Activated T-helper 2 cell treated with anti-CD3 and anti-CD28 coated beads, Interferon-gamma antibody, Interleukin-2, Interleukin-4, amounts not matched to agents 10 μg/mL and 5 μg/mL and 100 μg/mL, durations not matched to agents 14 hours and 24 hours and 36 hours (primary cell): ENCODE data around the gene FAM204A. TPM values are rescaled to one million over a fixed set of nuclear protein-coding genes. Genes with fewer than 3 reads are reported as not detected.

Experiments
- DNase-seq: peaks from one replicate; pipeline ENCODE4 v3.0.0; 2021; ENCODE audit warnings: low spot score
- H3K27ac Mint-ChIP-seq: one replicate; pipeline ENCODE4 v1.8.0; 2021; ENCODE audit warnings: mixed read lengths
- H3K27me3 Mint-ChIP-seq: one replicate; pipeline ENCODE4 v1.8.0; 2021; ENCODE audit warnings: low read depth, mixed read lengths
- H3K36me3 Mint-ChIP-seq: one replicate; pipeline ENCODE4 v1.8.0; 2021; ENCODE audit warnings: low read depth, mixed read lengths
- H3K4me1 Mint-ChIP-seq: one replicate; pipeline ENCODE4 v1.8.0; 2021; ENCODE audit warnings: low read depth, mixed read lengths
- H3K4me3 Mint-ChIP-seq: one replicate; pipeline ENCODE4 v1.8.0; 2021; ENCODE audit warnings: low read depth, mild to moderate bottlenecking, moderate library complexity, mixed read lengths
- H3K9me3 Mint-ChIP-seq: one replicate; pipeline ENCODE4 v1.8.0; 2021; ENCODE audit warnings: mixed read lengths
- intact Hi-C: fragments of 100-400 bp; cut with micrococcal nuclease; formaldehyde crosslinking; loops from one replicate; pipeline ENCODE4 v1.15.1; 2023
- total RNA-seq: library from RNA; stranded (reverse); gene quantifications from 2 replicates; pipeline ENCODE4 v1.2.3, GENCODE V29; 2022

FAM204A gene
- total RNA-seq, 1 donor from 2014 or later, result 55.6 TPM

DNA sequence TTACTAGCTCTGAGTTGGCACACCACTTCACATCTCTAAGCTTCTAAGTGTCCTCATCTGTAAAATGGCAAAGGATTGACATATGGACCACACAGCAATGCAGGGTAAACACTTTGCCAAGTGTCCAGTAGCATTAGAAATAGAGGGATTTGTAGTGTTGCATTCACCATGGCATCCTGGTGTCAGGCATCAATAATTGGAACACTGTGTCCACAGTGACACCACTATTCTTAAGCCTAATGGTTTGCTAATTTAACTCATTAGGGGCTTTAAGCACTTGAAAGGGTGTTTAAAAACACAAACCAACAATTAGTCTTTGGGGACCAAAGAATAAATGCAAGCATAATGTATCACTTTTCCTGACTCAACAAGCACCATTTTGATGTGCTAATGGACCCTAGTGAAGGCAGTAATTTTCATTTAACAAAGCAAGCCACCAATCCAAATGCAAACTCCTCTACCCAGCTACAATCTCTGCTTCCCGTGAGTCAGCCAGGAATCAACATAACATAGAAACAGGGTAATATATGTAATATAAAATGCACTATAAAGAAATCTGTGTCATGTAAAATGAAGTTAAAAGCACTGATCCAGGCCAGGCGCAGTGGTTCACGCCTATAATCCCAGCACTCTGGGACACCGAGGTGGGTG, 75.9 kb downstream of the FAM204A start:
- Mint-ChIP-seq H3K9me3 (no peaks in the 10 kb centered on the region), H3K27me3 (peaks cover 11% of the 10 kb centered on the region)

DNA sequence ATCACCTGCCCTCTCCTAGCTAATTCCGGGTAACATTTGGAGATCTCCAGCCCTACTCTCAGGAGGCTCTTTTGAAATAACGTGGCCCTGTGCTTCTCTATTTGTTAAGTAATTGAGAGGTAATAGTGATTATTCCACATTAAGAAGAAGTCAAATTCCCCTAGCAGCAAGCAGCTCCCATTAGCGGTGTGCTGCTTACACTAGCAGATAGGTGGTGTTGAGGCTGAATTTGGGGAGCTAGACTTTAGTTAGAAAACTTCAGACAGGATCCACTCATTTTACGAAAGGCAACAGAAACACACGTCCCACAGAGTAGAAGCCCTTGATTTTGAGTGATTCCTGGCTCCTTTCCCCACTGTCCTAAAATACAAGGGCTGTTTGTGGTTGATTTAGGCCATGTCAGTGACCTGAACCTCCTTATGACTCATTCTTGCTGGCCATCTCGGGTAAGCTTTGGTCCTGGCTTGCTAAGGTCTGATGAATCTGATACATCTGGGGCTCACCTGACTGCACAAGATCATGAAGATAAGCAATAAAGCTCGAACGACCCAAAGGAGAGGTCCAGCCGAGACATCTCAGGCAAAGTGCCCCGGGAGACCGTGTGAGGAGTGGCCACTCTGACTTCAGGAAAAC, 77.2 kb downstream of the FAM204A start:
- H3K4me3 Mint-ChIP-seq, result no peak overlapping the region
- no peaks in the 10 kb centered on the region for H3K36me3 Mint-ChIP-seq
- intact Hi-C loops, result no loop called here
- H3K27ac Mint-ChIP-seq, result no peak overlapping the region
- no peak for DNase-seq
- no peaks in the 10 kb centered on the region for H3K4me1 Mint-ChIP-seq
- no peaks in the 10 kb centered on the region for H3K9me3 Mint-ChIP-seq
- H3K27me3 Mint-ChIP-seq, result peaks cover 8% of the 10 kb centered on the region

More for the DNA sequence above, 75.9 kb downstream of the FAM204A start:
- intact Hi-C loops, result no loop called here
- H3K4me3 Mint-ChIP-seq, result no peak overlapping the region
- no peaks in the 10 kb centered on the region for H3K4me1 Mint-ChIP-seq
- H3K36me3 Mint-ChIP-seq, result no peaks in the 10 kb centered on the region
- no peak for DNase-seq
- H3K27ac Mint-ChIP-seq, result no peak overlapping the region

DNA sequence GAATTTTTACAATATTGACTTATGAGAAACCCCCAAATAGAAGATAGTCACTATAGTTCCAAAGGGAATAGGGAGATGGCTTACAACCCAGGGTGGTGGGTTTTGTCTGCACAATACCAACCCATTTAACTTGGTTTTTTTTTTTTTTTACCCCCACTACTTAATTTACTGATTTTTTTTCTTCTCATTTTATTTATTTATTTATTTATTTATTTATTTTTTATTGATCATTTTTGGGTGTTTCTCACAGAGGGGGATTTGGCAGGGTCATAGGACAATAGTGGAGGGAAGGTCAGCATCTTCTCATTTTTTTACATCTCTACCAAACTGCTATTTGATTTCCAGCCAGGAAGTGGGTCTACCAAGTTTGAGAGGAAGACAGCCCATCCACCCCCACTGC, 77.9 kb downstream of the FAM204A start:
- intact Hi-C loops, result no loop called here
- H3K9me3 Mint-ChIP-seq, result no peaks in the 10 kb centered on the region
- H3K27ac Mint-ChIP-seq, result no peak overlapping the region
- H3K36me3 Mint-ChIP-seq, result no peaks in the 10 kb centered on the region
- DNase-seq, result no peak
- no peaks in the 10 kb centered on the region for H3K4me1 Mint-ChIP-seq
- no peak overlapping the region for H3K4me3 Mint-ChIP-seq
- H3K27me3 Mint-ChIP-seq, result peaks cover 8% of the 10 kb centered on the region

DNA sequence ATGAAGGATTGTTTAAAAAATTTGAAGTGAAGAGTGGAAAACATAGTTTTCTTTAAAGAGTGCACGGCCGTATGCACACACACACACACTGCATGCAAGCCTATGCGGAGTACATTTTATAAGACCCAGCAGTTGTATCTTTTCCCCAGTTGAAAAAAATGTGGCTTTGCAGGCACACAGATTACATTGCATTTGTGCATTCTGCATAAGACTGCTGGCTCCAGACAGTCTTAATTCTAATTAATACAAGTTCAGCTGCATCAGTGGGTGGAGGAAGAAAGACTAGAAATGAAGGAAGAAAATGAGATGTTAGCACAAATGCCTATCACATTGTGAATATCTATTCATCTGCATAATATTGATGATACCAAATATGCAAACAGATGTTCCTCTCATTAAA, 79.6 kb downstream of the FAM204A start:
- H3K4me1 Mint-ChIP-seq, result no peaks in the 10 kb centered on the region
- no peaks in the 10 kb centered on the region for H3K9me3 Mint-ChIP-seq

DNA sequence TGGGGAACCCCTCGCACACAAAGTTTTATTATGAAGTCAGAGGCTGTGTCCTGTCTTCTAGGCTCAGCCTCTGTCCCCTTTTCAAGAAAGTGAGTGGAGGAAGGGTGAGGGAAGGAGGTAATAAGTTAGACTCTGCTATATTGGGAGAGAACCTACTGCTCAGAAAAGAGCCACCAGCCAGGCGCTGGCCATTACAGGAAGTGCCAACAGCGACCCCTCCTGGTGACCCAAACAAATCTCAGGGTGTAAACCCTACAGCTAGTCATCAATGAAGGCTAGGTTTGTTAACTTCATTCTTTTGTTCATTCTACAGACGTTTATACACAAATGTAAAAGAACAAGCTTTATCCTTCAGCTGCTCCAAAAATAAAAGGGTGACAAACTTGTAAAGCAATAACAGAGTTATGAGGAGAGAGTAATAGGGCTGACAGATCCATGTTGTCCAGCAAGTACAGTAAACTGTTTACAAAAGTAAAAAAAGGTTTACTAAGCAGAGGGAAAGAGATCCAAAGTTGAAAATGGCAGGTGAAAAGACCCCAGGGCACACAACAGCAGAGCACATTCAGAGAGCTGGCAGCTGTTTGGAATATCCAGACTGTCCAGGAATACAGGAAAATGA, 82.7 kb downstream of the FAM204A start:
- no peak for DNase-seq
- H3K9me3 Mint-ChIP-seq, result no peaks in the 10 kb centered on the region
- intact Hi-C loops, result no loop called here
- H3K4me3 Mint-ChIP-seq, result no peak overlapping the region
- no peaks in the 10 kb centered on the region for H3K4me1 Mint-ChIP-seq
- H3K27ac Mint-ChIP-seq, result no peak overlapping the region
- no peaks in the 10 kb centered on the region for H3K36me3 Mint-ChIP-seq
- H3K27me3 Mint-ChIP-seq, result peaks cover 28% of the 10 kb centered on the region

More for the DNA sequence above, 79.6 kb downstream of the FAM204A start:
- no peak for DNase-seq
- H3K4me3 Mint-ChIP-seq, result no peak overlapping the region
- no peak overlapping the region for H3K27ac Mint-ChIP-seq
- no peaks in the 10 kb centered on the region for H3K36me3 Mint-ChIP-seq
- intact Hi-C loops, result no loop called here
- H3K27me3 Mint-ChIP-seq, result peaks cover 17% of the 10 kb centered on the region

DNA sequence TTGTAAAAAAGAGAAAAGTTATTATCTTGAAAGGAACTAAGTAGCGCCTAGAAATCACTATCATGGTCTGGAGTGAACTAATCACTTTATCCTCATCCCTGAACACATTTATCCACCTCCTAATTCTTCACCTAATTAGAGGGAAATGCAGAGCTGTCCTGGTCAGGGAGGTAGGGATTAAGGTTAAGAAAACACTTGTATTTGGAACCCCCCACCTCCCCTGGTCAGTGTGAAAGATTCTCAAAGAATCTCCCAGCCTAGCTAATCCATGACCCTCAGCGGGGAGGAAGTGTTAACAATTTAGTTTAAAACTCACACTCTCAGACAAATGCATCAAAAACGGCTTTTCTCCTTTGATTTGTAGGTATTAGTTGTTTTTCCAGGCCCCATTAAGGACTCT, 83.8 kb downstream of the FAM204A start:
- intact Hi-C loops, result no loop called here
- Mint-ChIP-seq H3K27ac (no peak overlapping the region), H3K27me3 (peaks cover 28% of the 10 kb centered on the region), H3K9me3 (no peaks in the 10 kb centered on the region), H3K4me3 (no peak overlapping the region), H3K36me3 (no peaks in the 10 kb centered on the region), H3K4me1 (no peaks in the 10 kb centered on the region)
- DNase-seq, result no peak

DNA sequence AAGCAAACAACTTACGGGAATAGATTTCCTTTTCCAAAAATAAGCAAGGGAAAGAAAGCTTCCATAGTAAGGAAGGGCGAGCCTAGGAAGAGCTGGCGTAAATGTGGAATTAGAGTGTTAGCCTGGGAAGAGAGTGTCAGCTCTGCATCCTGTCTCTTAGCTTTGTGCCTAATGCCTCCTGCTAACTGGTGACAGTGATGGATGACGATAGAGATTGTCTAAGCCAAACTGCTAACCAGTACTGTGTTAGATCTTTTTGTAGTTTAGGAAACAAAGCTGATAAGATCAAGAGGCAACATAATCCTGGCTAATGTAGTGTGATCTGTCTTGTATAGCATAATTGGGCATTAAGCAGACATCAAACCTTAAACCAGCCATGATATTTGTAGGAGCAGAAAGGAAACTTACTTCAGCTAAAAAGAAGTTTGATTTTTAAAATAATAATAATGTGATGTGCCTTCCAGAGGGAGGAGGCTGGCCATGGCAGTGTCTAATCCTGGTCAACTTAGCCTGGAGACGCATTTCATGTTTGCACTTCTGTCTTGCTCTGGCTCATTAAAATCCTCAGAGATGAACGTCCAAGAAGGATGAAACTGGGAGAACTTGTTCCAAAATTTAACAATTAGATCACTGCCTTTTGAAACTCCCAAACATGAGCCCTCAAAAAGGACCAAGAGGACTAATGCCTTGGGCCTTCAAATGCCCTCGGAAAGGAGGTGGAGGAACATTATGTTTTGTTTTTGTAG, 85.1 kb downstream of the FAM204A start:
- Mint-ChIP-seq H3K9me3 (no peaks in the 10 kb centered on the region), H3K36me3 (no peaks in the 10 kb centered on the region), H3K4me1 (no peaks in the 10 kb centered on the region), H3K4me3 (no peak overlapping the region), H3K27me3 (peaks cover 22% of the 10 kb centered on the region), H3K27ac (no peak overlapping the region)
- DNase-seq, result no peak
- intact Hi-C loops, result no loop called here

DNA sequence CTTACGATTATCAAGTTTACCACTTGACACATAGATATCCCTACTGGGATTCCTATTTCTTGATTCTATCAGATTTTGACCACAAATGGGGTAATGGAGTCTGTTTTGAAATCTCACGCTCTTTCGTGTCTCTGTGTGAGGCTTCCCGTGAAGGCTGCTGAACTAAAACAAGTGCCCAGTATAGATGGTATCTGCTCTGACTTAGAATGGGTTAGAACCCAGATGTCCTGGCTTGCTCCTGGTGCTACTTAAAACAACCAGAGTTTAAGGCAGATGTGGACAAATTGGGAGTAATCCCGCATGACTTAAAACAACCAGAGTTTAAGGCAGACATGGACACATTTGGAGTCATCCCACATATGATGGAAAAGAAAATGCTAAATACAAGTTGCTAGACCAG, 85.9 kb downstream of the FAM204A start:
- H3K4me1 Mint-ChIP-seq, result no peaks in the 10 kb centered on the region
- peaks cover 22% of the 10 kb centered on the region for H3K27me3 Mint-ChIP-seq

DNA sequence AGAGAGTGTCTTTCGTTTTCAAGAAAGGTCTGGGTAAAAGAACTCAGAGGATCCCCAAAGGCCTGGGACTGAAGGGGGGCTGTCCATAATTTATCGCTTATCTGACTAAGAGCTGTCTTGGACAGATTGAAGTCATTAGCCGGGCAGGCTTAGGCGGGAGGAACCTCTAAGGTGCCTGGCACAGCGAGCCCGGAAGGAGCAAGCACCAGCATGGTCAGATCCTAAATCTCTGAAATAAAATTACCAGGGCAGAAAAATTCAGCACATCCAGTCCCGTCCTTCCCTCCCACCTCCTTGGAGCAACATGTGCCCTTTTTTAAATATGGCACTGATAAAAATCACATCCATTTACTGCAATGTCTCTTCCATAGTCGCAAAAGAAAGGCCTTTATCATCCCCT, 86.8 kb downstream of the FAM204A start:
- no peak overlapping the region for H3K4me3 Mint-ChIP-seq
- no peaks in the 10 kb centered on the region for H3K4me1 Mint-ChIP-seq
- DNase-seq, result no peak
- intact Hi-C loops, result no loop called here
- peaks cover 20% of the 10 kb centered on the region for H3K27me3 Mint-ChIP-seq
- H3K36me3 Mint-ChIP-seq, result no peaks in the 10 kb centered on the region
- H3K27ac Mint-ChIP-seq, result no peak overlapping the region
- no peaks in the 10 kb centered on the region for H3K9me3 Mint-ChIP-seq

More for the DNA sequence above, 85.9 kb downstream of the FAM204A start:
- intact Hi-C loops, result no loop called here
- Mint-ChIP-seq H3K27ac (no peak overlapping the region), H3K36me3 (no peaks in the 10 kb centered on the region), H3K9me3 (no peaks in the 10 kb centered on the region), H3K4me3 (no peak overlapping the region)
- no peak for DNase-seq

DNA sequence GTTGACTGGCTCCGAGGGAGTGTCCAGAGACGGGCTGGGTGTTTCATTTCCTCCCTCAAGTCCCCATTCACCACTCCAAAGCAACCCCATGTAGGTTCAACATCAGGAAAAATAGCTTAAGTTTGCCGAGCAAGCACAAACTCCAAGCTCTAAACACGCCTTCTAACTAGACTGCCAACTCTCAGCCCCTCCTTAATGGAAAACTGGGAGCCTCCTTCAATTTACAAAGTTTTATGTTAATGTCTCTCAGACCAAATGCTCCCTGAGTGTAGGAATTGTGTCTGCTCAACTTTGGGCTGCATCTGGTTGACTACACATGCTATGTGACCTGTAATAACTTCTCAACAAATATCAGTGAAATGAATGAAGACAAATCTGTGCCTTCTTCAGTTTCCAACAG, 87.5 kb downstream of the FAM204A start:
- no peak overlapping the region for H3K4me3 Mint-ChIP-seq
- no peaks in the 10 kb centered on the region for H3K4me1 Mint-ChIP-seq
- H3K27ac Mint-ChIP-seq, result no peak overlapping the region
- H3K36me3 Mint-ChIP-seq, result no peaks in the 10 kb centered on the region
- H3K9me3 Mint-ChIP-seq, result no peaks in the 10 kb centered on the region
- DNase-seq, result no peak
- peaks cover 24% of the 10 kb centered on the region for H3K27me3 Mint-ChIP-seq
- intact Hi-C loops, result no loop called here

DNA sequence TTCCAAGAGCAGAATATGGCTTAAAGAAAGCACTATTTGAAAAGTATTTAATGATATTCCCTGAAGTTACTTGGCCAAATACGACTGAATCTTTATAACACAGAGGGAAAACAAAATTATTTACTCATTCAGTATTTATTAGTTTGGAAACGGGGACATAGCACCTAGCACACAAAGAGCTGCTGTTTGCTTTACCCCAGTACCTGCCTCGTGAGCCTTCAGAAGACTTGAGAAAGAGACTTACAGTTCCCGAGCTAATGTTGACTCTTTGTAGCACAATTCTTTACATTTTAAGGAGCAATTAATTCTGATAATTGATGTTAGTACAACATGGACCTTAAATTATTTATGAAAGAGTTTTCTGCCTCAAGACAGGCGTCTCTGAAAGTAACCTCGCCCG, 88.7 kb downstream of the FAM204A start:
- DNase-seq, result no peak
- Mint-ChIP-seq H3K4me1 (no peaks in the 10 kb centered on the region), H3K27ac (no peak overlapping the region), H3K27me3 (peaks cover 30% of the 10 kb centered on the region), H3K36me3 (no peaks in the 10 kb centered on the region), H3K9me3 (no peaks in the 10 kb centered on the region), H3K4me3 (no peak overlapping the region)
- intact Hi-C loops, result no loop called here

DNA sequence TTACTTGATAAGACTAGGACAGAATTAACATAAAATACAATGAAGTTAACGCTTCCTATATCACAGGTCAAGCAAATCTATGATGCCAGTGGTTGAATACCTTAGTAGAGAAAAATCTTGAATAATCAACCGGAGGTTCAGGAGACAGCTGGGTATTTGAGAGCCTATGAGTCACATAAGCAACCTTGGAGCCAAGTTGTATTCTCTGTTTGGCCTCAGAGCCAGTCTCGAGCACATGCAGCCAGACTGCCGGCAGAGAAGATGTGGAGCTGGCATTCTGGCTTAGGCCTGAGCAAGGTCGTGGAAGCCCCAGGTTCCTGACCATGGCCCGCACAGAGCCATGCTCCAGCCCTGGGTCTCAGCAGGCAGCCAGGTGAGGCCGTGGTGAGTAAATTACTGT, 90.3 kb downstream of the FAM204A start:
- Mint-ChIP-seq H3K27me3 (peaks cover 30% of the 10 kb centered on the region), H3K36me3 (no peaks in the 10 kb centered on the region), H3K9me3 (no peaks in the 10 kb centered on the region), H3K4me1 (no peaks in the 10 kb centered on the region), H3K4me3 (no peak overlapping the region), H3K27ac (no peak overlapping the region)
- no peak for DNase-seq
- intact Hi-C loops, result no loop called here

DNA sequence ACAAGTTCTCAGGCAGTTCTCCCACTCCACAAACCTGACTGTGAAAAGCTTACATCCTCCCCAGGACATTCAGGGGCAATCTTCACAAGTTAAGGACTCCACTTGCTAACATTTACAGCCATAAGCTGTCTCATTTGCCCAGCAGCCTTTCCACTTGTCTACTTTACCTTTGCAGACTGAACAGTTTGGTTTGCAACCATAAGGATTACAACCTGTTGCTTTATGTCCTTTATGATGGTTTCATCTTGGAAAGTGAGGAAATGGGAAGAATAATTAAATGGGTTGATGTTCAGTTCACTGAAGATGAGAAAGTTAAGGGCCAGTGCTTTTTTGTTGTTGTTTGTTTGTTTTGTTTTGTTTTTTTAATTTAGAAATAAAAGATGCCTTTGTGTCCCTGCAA, 92.4 kb downstream of the FAM204A start:
- Mint-ChIP-seq H3K27ac (no peak overlapping the region), H3K36me3 (no peaks in the 10 kb centered on the region), H3K4me1 (no peaks in the 10 kb centered on the region), H3K9me3 (no peaks in the 10 kb centered on the region), H3K4me3 (no peak overlapping the region), H3K27me3 (peaks cover 38% of the 10 kb centered on the region)
- DNase-seq, result no peak
- intact Hi-C loops, result loop anchor here (10.0 kb wide), 2 partner anchors 1085 to 1115 kb away; partner anchors contain the start of gene VAX1
